HepG2 (cell line): ENCODE data around the gene ZNF680. TPM values are rescaled to one million over a fixed set of nuclear protein-coding genes. Genes with fewer than 3 reads are reported as not detected.
A peak's percentile ranks its signal among the peaks of the same experiment; 100 is the strongest.

Source experiments
- ATAC-seq: fragments of 200-7000 bp; cut with Tn5 transposase; 3 replicates; pipeline ENCODE4 v1.9.1; 2020; ENCODE audit warnings: mild to moderate bottlenecking, moderate library complexity
- Bru-seq: library from RNA; stranded (reverse); fragments of 400-500 nt; gene quantifications from one replicate; lab custom pipeline; 2021; lab: Mats Ljungman, UMichigan
- BruChase-seq, 2 experiments: library from RNA; stranded (reverse); fragments of 400-500 nt; gene quantifications; one replicate each; lab custom pipeline; 2021; lab: Mats Ljungman, UMichigan
- BruUV-seq: library from RNA; stranded (reverse); fragments of 400-500 nt; replicated peaks from 2 replicates; lab custom pipeline; 2021; lab: Mats Ljungman, UMichigan
- CTCF ChIA-PET: fragments of 300-600 bp; formaldehyde crosslinking; extraction: SDS; loops from one replicate; lab custom pipeline; 2021; ENCODE audit warnings: low total read pairs, inconsistent platforms, low intra/inter-chr PET ratio; lab: Yijun Ruan, JAX
- POLR2A ChIA-PET: fragments of 350-600 bp; sonication (Branson Sonifier 250); formaldehyde crosslinking; loops from one replicate; lab custom pipeline; 2020; ENCODE audit warnings: antibody characterized with exemption, inconsistent platforms; lab: Yijun Ruan, JAX
- DNase-seq: peaks from one replicate; pipeline ENCODE4 v3.0.0-alpha.2; 2015; ENCODE audit warnings: low spot score
- FAIRE-seq: peaks from 3 replicates; lab custom pipeline; 2011; peaks lifted over from hg19 to GRCh38; lab: Jason Lieb, UNC
- H2AFZ ChIP-seq: one replicate; pipeline ENCODE4 v1.6.1; 2011; ENCODE audit warnings: low read length, inconsistent platforms
- H3K27ac ChIP-seq: fragments of 300-600 bp; 3 replicates; pipeline ENCODE4 v1.8.0; 2011; ENCODE audit warnings: mixed run types, mild to moderate bottlenecking, mixed read lengths, low read length, inconsistent platforms; ENCODE audit not compliant: insufficient read depth; ENCODE audit errors: extremely low read length
- H3K27me3 ChIP-seq, 2 experiments: fragments of 200-600 bp in 1 of 2; 2 replicates in 1 of 2; 3 replicates in 1 of 2; pipeline versions ENCODE4 v1.6.0 to v1.8.0; 2011; ENCODE audit warnings: low read length in 2 of 2, mild to moderate bottlenecking in 2 of 2, moderate library complexity in 2 of 2, inconsistent platforms in 1 of 2; ENCODE audit not compliant: insufficient read depth in 2 of 2, control insufficient read depth in 1 of 2
- H3K36me3 ChIP-seq, 2 experiments: fragments of 200-600 bp in 1 of 2; replicated peaks in 1 of 2; 2 replicates in 1 of 2; 3 replicates in 1 of 2; pipeline versions ENCODE4 v1.5.1 to v1.8.0; 2011; ENCODE audit warnings: low read length in 2 of 2, inconsistent platforms in 1 of 2; ENCODE audit not compliant: insufficient read depth in 2 of 2, control insufficient read depth in 1 of 2
- H3K4me1 ChIP-seq: 2 replicates; pipeline ENCODE4 v1.5.1; 2012; ENCODE audit warnings: low read length, inconsistent platforms; ENCODE audit not compliant: insufficient read depth
- H3K4me2 ChIP-seq: 2 replicates; pipeline ENCODE4 v1.6.0; 2011; ENCODE audit warnings: low read depth, low read length, inconsistent platforms
- H3K4me3 ChIP-seq, 3 experiments: fragments of 200-600 bp in 1 of 3; sonication (generic), shearing (Covaris generic) in 1 of 3; replicated peaks in 1 of 3; 2 replicates each; pipeline ENCODE4 v1.5.1; 2011 to 2016; ENCODE audit warnings: low read length in 3 of 3, inconsistent platforms in 2 of 3, low read depth in 2 of 3, mild to moderate bottlenecking in 2 of 3, control low read depth in 1 of 3, mixed read lengths in 1 of 3; ENCODE audit not compliant: insufficient read depth in 1 of 3
- H3K79me2 ChIP-seq: one replicate; pipeline ENCODE4 v1.6.1; 2011; ENCODE audit warnings: low read length, inconsistent platforms; ENCODE audit not compliant: insufficient read depth
- H3K9ac ChIP-seq: 2 replicates; pipeline ENCODE4 v1.6.0; 2011; ENCODE audit warnings: mild to moderate bottlenecking, low read depth, low read length, inconsistent platforms; ENCODE audit not compliant: insufficient read depth
- H3K9me3 ChIP-seq: 2 replicates; pipeline ENCODE4 v1.5.1; 2012; ENCODE audit warnings: mild to moderate bottlenecking, low read length
- H4K20me1 ChIP-seq: 2 replicates; pipeline ENCODE4 v1.6.0; 2011; ENCODE audit warnings: inconsistent platforms, mild to moderate bottlenecking, low read length, moderate library complexity; ENCODE audit not compliant: insufficient read depth
- EED ChIP-seq: sonication (generic); formaldehyde crosslinking; IDR thresholded peaks from 2 replicates; pipeline ENCODE4 v1.5.0; 2020; ENCODE audit warnings: mild to moderate bottlenecking, missing genetic modification reagents
- ERF ChIP-seq: IDR thresholded peaks from 2 replicates; pipeline ENCODE4 v1.6.1; 2018; ENCODE audit warnings: missing biosample characterization, missing genetic modification reagents
- ESRRA ChIP-seq: sonication (generic); formaldehyde crosslinking; IDR thresholded peaks from 2 replicates; pipeline ENCODE4 v1.5.1; 2020; ENCODE audit warnings: mild to moderate bottlenecking, low read depth, missing genetic modification reagents
- HOXA3 ChIP-seq: sonication (generic); formaldehyde crosslinking; IDR thresholded peaks from 2 replicates; pipeline ENCODE4 v1.5.0; 2020; ENCODE audit warnings: missing genetic modification reagents
- NFKB2 ChIP-seq: sonication (generic); formaldehyde crosslinking; IDR thresholded peaks from 2 replicates; pipeline ENCODE4 v1.4.0; 2020; ENCODE audit warnings: missing genetic modification reagents, borderline replicate concordance
- TARDBP ChIP-seq: sonication (generic); formaldehyde crosslinking; IDR thresholded peaks from 2 replicates; pipeline ENCODE4 v1.8.0; 2022; ENCODE audit warnings: mild to moderate bottlenecking, missing genetic modification reagents
- YY1 ChIP-seq: IDR thresholded peaks from 2 replicates; pipeline ENCODE4 v1.6.1; 2011; ENCODE audit warnings: low read length, low read depth, moderate library complexity, mild to moderate bottlenecking; ENCODE audit not compliant: insufficient read depth, insufficient replicate concordance
- ZFP41 ChIP-seq: sonication (generic); formaldehyde crosslinking; IDR thresholded peaks from 2 replicates; pipeline ENCODE4 v1.4.0; 2020; ENCODE audit warnings: mild to moderate bottlenecking, missing genetic modification reagents, borderline replicate concordance
- ZNF225 ChIP-seq: sonication (generic); formaldehyde crosslinking; IDR thresholded peaks from 2 replicates; pipeline ENCODE4 v1.4.0; 2020; ENCODE audit warnings: mild to moderate bottlenecking, missing genetic modification reagents
- ZNF737 ChIP-seq: sonication (generic); formaldehyde crosslinking; IDR thresholded peaks from 2 replicates; pipeline ENCODE4 v1.5.0; 2020; ENCODE audit warnings: missing genetic modification reagents, mild to moderate bottlenecking, borderline replicate concordance
- ZNF768 ChIP-seq: sonication (generic); formaldehyde crosslinking; IDR thresholded peaks from 2 replicates; pipeline ENCODE4 v1.4.0; 2020; ENCODE audit warnings: missing genetic modification reagents
- WGBS: methylation state at CpG from one replicate; pipeline ENCODE4 v1.1.6; 2017; ENCODE audit warnings: low lambda C conversion rate; 5-methylcytosine and 5-hydroxymethylcytosine counted together
- in situ Hi-C: cut with HindIII; loops from 2 replicates; pipeline ENCODE4 v1.10.0; 2017; ENCODE audit warnings: low pct_unique_long_range_greater_than_20kb; ENCODE audit not compliant: extremely low pct_ligation_motif_present
- intact Hi-C: fragments of 100-400 bp; cut with micrococcal nuclease; formaldehyde crosslinking; loops from one replicate; pipeline ENCODE4 v1.10.0; 2022; ENCODE audit not compliant: unreplicated experiment
- long read RNA-seq, 2 experiments: library from RNA in 1 of 2; library from polyadenylated mRNA in 1 of 2; stranded (forward) in 1 of 2; unstranded in 1 of 2; transcript quantifications; one replicate each; pipeline ENCODE4 v2.0.0, GENCODE V29; 2019 to 2022
- polyA minus RNA-seq, 3 experiments: library from RNA; depleted of rRNA, polyadenylated mRNA; stranded (reverse); fragments of >200 nt; gene quantifications; 2 replicates each; pipeline ENCODE4 v1.2.3, GENCODE V29; 2011; ENCODE audit warnings: low replicate concordance in 1 of 3
- polyA plus RNA-seq, 8 experiments: library from polyadenylated mRNA; depleted of rRNA in 3 of 8; stranded (reverse) in 7 of 8; unstranded in 1 of 8; fragments of >200 nt; fragmentation: Illumina TruSeq in 4 of 8; extraction: Trizol in 4 of 8; gene quantifications; 2 replicates each; pipeline versions ENCODE4 v1.2.1 to v1.2.3, GENCODE V29; 2011 to 2016; ENCODE audit warnings: low read depth in 4 of 8, missing spikeins in 1 of 8, mixed read lengths in 1 of 8; ENCODE audit not compliant: insufficient read depth in 1 of 8
- total RNA-seq, 5 experiments: library from RNA; depleted of rRNA; stranded (reverse); fragments of >200 nt; fragmentation: Illumina TruSeq; extraction: Trizol; gene quantifications; 2 replicates each; pipeline ENCODE4 v1.2.3, GENCODE V29; 2016; ENCODE audit warnings: low read depth in 1 of 5
- TF ChIP-seq, protein P1 (sequence below): sonication (generic); formaldehyde crosslinking; IDR thresholded peaks from 2 replicates; pipeline ENCODE4 v1.5.0; 2020; ENCODE audit warnings: missing genetic modification reagents
- TF ChIP-seq, protein P2 (sequence below): IDR thresholded peaks from 2 replicates; pipeline ENCODE4 v1.6.1; 2016; ENCODE audit warnings: missing genetic modification reagents, missing compliant biosample characterization
- TF ChIP-seq, protein P3 (sequence below): IDR thresholded peaks from 2 replicates; pipeline ENCODE4 v1.6.1; 2016; ENCODE audit warnings: control low read depth
- TF ChIP-seq, protein P4 (sequence below): sonication (generic); formaldehyde crosslinking; IDR thresholded peaks from 2 replicates; pipeline ENCODE4 v1.9.0; 2021; ENCODE audit warnings: missing genetic modification reagents, borderline replicate concordance

Gene ZNF680
- total RNA-seq (2016; rRNA removed; fragmentation: Illumina TruSeq; extraction: Trizol) (12.4 and 14.5 TPM in 2 replicates), polyA plus RNA-seq (2011; rRNA removed) (1.4 and 2.1 TPM in 2 replicates), polyA minus RNA-seq (2011; rRNA and poly(A)+ RNA removed; ENCODE audit: low replicate concordance) (2.0 and 6.6 TPM in 2 replicates), Bru-seq, nascent RNA (percentile 75 among the genes with signal in this experiment), BruChase-seq, experiment 1, labeled RNA remaining after a 6-hour chase (percentile 65 among the genes with signal in this experiment), BruChase-seq, experiment 2, labeled RNA remaining after a 2-hour chase (percentile 81 among the genes with signal in this experiment)
- total RNA-seq (2016; cell fraction: cytosol; rRNA removed; fragmentation: Illumina TruSeq; extraction: Trizol; ENCODE audit: low read depth) = 10.0 and 10.9 TPM in 2 replicates
- total RNA-seq (2016; cell fraction: insoluble cytoplasmic fraction; rRNA removed; fragmentation: Illumina TruSeq; extraction: Trizol) = 12.2 and 13.4 TPM in 2 replicates
- 6.7 and 8.9 TPM in 2 replicates for total RNA-seq (2016; cell fraction: membrane; rRNA removed; fragmentation: Illumina TruSeq; extraction: Trizol)
- 32.2 and 32.8 TPM in 2 replicates for total RNA-seq (2016; cell fraction: nucleus; rRNA removed; fragmentation: Illumina TruSeq; extraction: Trizol)
- 0.59 and 0.83 TPM in 2 replicates for polyA plus RNA-seq (2011; cell fraction: cytosol; rRNA removed)
- polyA plus RNA-seq (2011; cell fraction: nucleus; rRNA removed) = 2.2 and 2.9 TPM in 2 replicates
- polyA plus RNA-seq (2012) = 3.1 and 4.0 TPM in 2 replicates
- polyA plus RNA-seq (2016; cell fraction: cytosol; fragmentation: Illumina TruSeq; extraction: Trizol; ENCODE audit: low read depth) = 0.46 and 0.53 TPM in 2 replicates
- polyA plus RNA-seq (2016; cell fraction: insoluble cytoplasmic fraction; fragmentation: Illumina TruSeq; extraction: Trizol; ENCODE audit: low read depth) = 9.1 and 9.9 TPM in 2 replicates
- 1.3 and 1.4 TPM in 2 replicates for polyA plus RNA-seq (2016; cell fraction: membrane; fragmentation: Illumina TruSeq; extraction: Trizol; ENCODE audit: low read depth)
- polyA plus RNA-seq (2016; cell fraction: nucleus; fragmentation: Illumina TruSeq; extraction: Trizol; ENCODE audit: insufficient read depth, low read depth) = 22.6 and 23.2 TPM in 2 replicates
- 2.3 and 4.3 TPM in 2 replicates for polyA minus RNA-seq (2011; cell fraction: cytosol; rRNA and poly(A)+ RNA removed)
- polyA minus RNA-seq (2011; cell fraction: nucleus; rRNA and poly(A)+ RNA removed) = 17.5 and 23.4 TPM in 2 replicates
- long read RNA-seq, experiment 1, partial matches to known transcripts = 0 of 1 reads
- long read RNA-seq, experiment 1, other reads (novel, unspliced or antisense) = 1 of 1 reads
- long read RNA-seq, experiment 2, partial matches to known transcripts = 0 of 1 reads
- long read RNA-seq, experiment 2, other reads (novel, unspliced or antisense) = 1 of 1 reads

DNA sequence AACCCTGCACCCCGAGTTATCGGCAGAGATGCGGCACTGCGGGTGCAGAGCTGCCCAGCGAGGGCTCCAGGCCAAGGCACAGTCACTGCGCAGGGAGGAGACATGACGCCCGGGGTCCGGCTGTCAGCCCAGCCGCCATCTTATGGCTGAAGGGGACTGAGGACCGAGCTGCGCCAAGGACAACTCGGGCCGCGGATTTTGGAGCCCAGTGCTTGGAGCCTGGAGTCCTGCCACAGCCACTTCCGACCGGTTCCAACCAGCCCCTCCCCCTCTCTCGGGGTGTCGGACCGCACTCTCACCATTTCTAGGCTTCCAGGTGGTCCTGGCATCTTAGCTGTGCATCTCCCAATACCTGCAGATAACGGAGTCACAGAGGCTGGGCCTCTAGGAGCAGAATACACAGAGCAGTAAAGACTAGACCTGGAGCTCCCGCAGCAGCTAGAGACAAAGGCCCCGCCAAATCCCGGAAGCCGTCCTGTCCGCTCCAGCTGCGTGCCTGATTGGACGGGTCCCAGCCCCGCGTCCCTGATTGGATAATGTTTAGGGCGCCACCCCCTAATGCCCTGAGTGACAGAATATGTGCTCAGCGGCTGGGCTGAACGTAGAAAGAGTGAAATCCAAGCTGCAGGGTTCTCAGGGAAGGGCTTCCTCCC, at the start of gene ZNF680:
Gene ZNF680 (minus strand): TSS at position 446 of the 653 bp plus-strand sequence. CDS start 117 bp downstream, at position 329.
- DNase-seq (peak; percentile 95), ATAC-seq (peak; percentile 99), FAIRE-seq (peak; percentile 64)
- H3K27me3 ChIP-seq = no peaks in the 10 kb centered on the region
- peaks cover 16% of the 10 kb centered on the region for H3K79me2 ChIP-seq
- H2AFZ ChIP-seq = peak within 1 kb of the TSS; percentile 84
- H4K20me1 ChIP-seq = no peaks in the 10 kb centered on the region
- ChIA-PET POLR2A (interaction anchor here (2.1 kb wide), 1 partner anchor 103 kb away, joined by 7 read pairs; the partner anchor contains the start of gene ZNF107), CTCF (no interaction called here)
- in situ Hi-C loops = no loop called here
- H3K36me3 ChIP-seq = no peaks in the 10 kb centered on the region; a peak in 1 of 5 replicates
- H3K4me2 ChIP-seq = peak within 1 kb of the TSS; percentile 67
- peak within 1 kb of the TSS; percentile 92 for H3K27ac ChIP-seq
- H3K9ac ChIP-seq = peak within 1 kb of the TSS; percentile 86
- BruUV-seq = TSS peak; percentile 82
- H3K9me3 ChIP-seq = no peaks in the 10 kb centered on the region
- peak within 1 kb of the TSS; percentile 86 to 99 (median 98) for H3K4me3 ChIP-seq
- peaks cover 46% of the 10 kb centered on the region for H3K4me1 ChIP-seq
- WGBS = 3% methylated on average over 15 of the region's 33 CpGs
- intact Hi-C loops = loop anchor here (5.0 kb wide), 1 partner anchor 105 kb away; the partner anchor contains the start of gene ZNF107
- no peak; the same call in none of the 2 replicates for TF ChIP-seq ZNF768 (CRISPR knock-in tag)
- TF ChIP-seq ESRRA (CRISPR knock-in tag) = no peak
- TF ChIP-seq, protein P1, sequence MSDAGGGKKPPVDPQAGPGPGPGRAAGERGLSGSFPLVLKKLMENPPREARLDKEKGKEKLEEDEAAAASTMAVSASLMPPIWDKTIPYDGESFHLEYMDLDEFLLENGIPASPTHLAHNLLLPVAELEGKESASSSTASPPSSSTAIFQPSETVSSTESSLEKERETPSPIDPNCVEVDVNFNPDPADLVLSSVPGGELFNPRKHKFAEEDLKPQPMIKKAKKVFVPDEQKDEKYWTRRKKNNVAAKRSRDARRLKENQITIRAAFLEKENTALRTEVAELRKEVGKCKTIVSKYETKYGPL (CRISPR knock-in tag) = no peak
- TF ChIP-seq TARDBP = peak; percentile 38; the same call in 1 of the 2 replicates
- TF ChIP-seq, protein P2, sequence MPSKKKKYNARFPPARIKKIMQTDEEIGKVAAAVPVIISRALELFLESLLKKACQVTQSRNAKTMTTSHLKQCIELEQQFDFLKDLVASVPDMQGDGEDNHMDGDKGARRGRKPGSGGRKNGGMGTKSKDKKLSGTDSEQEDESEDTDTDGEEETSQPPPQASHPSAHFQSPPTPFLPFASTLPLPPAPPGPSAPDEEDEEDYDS (CRISPR knock-in tag) = peak; percentile 60; the same call in 1 of the 2 replicates
- TF ChIP-seq ZFP41 (CRISPR knock-in tag) = 0 out of 2 replicates have a peak, but pooled peaks have one; percentile 44
- TF ChIP-seq ZNF225 = 0 out of 2 replicates have a peak, but pooled peaks have one; percentile 74
- TF ChIP-seq, protein P3, sequence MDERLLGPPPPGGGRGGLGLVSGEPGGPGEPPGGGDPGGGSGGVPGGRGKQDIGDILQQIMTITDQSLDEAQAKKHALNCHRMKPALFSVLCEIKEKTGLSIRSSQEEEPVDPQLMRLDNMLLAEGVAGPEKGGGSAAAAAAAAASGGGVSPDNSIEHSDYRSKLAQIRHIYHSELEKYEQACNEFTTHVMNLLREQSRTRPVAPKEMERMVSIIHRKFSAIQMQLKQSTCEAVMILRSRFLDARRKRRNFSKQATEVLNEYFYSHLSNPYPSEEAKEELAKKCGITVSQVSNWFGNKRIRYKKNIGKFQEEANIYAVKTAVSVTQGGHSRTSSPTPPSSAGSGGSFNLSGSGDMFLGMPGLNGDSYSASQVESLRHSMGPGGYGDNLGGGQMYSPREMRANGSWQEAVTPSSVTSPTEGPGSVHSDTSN (CRISPR knock-in tag) = peak; percentile 83
- peak; percentile 30; the same call in 1 of the 2 replicates for TF ChIP-seq ERF (CRISPR knock-in tag)
- no peak for TF ChIP-seq ZNF737
- peak; percentile 62; the same call in 1 of the 2 replicates for TF ChIP-seq HOXA3 (CRISPR knock-in tag)
- TF ChIP-seq NFKB2 (CRISPR knock-in tag) = no peak
- no peak for TF ChIP-seq EED (CRISPR knock-in tag)
- TF ChIP-seq, protein P4, sequence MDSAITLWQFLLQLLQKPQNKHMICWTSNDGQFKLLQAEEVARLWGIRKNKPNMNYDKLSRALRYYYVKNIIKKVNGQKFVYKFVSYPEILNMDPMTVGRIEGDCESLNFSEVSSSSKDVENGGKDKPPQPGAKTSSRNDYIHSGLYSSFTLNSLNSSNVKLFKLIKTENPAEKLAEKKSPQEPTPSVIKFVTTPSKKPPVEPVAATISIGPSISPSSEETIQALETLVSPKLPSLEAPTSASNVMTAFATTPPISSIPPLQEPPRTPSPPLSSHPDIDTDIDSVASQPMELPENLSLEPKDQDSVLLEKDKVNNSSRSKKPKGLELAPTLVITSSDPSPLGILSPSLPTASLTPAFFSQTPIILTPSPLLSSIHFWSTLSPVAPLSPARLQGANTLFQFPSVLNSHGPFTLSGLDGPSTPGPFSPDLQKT (CRISPR knock-in tag) = no peak
- peak; percentile 81 for TF ChIP-seq YY1
